Measurements from ENCODE around the gene GRM4.
A peak's percentile ranks its signal among the peaks of the same experiment; 100 is the strongest.

GRM4 gene

DNA sequence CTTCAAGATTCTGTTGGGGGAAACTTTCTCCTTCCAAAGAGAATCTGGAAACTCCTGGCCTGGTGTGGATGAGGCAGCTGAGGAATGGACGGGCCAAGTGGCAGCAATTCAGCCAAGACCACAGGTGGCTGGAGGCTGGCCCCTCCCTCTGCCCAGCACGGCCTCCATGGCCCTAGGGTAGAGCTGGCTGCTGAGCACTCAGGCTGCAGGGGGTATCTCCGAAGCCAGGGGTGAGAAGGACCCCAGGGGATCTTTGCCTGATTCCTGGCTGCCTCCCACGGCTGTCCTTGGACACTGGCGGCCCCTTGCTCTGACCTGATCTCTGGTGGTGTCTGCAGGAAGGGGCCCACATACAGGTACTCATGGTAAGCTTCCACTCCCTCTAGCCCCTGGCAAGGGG, 39.0 kb downstream of the GRM4 start:
- DNase-seq (ENCODE audit: low spot score), result no peak

DNA sequence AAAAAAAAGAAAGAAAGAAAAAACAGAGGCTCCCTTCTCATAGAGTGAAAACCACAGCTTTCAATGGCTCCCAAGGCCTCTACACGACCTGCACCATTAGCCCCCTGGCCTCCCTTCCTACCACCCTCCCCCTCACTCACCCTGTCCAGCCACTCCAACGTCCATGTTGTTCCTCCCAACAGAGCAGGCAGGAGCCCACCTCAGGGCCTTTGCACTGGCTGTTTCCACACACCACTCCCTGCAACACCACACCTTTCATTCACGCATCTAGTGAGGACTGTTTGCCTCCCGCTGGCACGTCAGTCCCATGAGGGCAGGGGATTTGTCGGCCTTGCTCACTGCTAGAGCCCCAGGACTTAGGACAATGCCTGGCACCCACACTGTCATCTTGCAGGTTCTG, 39.5 kb downstream of the GRM4 start:
- DNase-seq (ENCODE audit: low spot score), result no peak

DNA sequence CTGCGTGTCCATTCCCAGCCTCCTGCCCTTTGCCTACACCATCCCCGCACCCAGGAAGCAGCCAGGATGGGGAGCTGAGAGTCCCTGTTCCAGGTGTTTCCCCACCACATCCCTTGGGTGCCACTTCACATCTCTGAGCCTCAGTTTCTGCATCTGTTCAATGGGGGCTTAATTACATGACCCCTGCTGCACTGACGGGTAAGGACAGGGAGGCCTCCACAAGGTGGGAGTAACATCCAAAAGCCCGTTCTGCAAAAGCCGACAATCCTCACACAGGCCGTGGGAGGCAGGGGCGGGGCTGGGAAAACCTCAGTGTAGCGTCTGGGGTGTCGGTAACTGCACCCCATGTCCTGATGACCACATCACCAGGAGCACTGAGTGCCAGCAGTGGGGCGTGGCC, 41.3 kb downstream of the GRM4 start:
- DNase-seq (ENCODE audit: low spot score), result no peak

DNA sequence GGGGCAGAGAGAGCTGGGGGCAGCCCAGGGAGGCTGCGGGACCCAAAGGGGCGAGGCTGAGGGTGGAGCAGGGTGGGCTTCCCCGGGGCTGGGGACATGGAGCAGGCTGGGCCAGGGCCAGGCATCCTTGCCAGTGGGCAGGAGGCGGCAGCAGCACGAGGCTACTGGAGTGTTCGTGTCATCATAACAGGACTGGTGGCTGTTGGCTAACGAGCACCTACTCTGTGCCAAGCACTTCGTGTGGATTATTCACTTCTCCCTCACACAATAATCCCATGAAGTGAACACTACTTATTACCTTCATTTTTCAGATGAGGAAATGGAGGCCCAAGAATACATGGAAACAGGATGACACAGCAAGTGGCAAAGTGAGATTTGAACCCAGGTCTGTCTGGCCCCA, 41.7 kb downstream of the GRM4 start:
- peak; percentile 74 for DNase-seq (ENCODE audit: low spot score)

DNA sequence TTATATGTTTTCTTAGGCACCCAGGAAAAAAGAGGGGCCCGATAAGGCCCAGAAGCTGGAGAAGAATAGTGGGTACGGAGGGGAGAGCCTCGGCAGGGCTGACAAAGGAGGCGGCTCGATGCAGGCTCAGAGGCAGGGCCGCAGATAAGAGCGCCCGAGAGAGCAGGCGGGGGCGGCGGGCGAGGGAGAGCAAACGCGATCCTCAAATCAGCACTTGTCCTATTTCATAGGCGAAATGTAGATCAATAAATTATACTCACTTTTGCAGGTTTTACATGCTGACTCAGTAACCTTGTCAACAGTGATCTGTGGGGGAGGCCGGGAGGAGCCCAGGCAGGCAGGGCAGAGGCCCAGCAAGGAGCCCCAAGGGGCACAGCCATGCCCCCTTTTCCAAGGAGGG, 42.6 kb downstream of the GRM4 start:
- no peak for DNase-seq (ENCODE audit: low spot score)

DNA sequence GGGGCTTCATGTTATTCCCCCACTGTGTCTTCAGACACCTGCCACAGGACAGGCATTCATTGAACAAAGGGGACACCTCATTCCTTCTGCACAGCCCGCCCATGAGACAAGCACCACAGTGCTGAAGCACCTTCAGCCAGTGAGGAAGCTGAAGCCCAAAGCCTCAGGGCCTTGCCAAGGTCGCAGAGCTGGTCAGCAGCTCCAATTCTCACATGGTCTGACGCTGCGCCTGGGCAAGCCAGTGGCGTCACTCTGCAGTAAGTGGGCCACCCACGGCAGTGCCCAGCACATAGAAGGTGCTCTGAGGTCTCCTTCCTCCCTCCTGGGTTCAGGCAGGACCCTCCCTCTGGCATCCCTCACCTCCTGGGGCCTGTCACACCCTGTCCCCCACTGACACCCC, 43.2 kb downstream of the GRM4 start:
- no peak for DNase-seq (ENCODE audit: low spot score)

DNA sequence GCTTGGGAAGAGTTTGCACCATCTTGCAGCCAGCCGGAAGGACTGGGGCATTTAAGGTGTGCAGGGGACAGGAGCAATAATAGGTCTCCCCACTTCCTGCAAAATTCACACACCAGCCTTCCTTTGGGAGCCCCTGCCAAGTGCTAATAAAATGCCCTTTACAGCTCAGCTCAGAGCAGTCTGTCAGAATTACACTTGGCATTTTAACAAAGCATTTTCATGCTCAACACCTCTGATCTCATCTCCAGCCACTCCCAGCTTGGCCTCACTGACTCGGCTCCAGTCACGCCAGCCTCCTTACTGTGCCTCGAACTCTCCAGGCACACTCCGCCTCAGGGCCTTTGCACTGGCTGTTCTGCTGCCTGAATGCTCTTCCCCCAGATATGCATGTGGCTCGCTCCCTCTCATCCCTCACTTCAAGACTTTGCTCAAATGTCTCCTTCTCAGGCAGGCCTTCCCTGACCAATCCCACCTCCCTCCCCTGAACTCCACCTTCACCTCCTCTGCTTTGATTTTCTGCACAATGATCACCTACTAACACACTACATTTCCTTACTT, 43.7 kb downstream of the GRM4 start:
- DNase-seq (ENCODE audit: low spot score), result peak; percentile 88

DNA sequence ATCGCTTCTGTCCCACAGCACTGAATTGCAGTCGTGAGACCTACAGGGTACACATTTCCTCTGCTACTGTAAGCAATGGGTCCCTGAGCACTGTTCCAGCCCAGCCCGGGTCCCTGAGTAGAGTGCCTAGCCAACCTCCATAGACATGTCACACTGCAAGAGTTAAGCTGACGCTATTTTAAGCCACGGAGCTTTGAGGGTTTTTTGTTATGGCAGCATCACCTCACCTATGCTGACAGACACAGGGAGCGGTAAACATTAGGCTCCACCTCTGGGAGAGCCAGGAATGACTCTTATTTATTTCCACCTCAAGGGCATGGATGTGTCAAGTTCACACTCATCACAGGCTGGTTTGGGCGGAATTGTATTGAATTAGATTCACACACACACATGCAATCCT, 45.1 kb downstream of the GRM4 start:
- no peak for DNase-seq (ENCODE audit: low spot score)

DNA sequence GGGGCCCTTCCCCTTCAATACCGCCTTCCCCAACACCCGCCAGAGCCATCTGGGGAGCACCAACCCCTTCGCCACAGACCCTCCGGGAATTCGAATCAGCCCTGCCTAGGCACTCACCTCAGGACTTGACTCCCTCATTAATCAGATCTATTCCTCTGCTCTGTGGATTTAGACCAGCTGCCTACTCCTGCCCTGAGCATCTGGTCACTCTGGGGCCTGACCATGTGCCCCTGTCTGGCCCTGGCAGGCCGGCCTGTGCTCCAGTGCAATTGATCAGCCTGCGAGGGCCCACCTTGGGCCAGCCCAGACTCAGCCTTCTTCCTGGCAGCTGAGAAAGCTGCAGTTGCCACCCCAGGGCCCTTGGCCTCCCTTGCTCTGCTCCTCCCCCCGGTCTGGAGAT, 46.0 kb downstream of the GRM4 start:
- DNase-seq (ENCODE audit: low spot score), result no peak

DNA sequence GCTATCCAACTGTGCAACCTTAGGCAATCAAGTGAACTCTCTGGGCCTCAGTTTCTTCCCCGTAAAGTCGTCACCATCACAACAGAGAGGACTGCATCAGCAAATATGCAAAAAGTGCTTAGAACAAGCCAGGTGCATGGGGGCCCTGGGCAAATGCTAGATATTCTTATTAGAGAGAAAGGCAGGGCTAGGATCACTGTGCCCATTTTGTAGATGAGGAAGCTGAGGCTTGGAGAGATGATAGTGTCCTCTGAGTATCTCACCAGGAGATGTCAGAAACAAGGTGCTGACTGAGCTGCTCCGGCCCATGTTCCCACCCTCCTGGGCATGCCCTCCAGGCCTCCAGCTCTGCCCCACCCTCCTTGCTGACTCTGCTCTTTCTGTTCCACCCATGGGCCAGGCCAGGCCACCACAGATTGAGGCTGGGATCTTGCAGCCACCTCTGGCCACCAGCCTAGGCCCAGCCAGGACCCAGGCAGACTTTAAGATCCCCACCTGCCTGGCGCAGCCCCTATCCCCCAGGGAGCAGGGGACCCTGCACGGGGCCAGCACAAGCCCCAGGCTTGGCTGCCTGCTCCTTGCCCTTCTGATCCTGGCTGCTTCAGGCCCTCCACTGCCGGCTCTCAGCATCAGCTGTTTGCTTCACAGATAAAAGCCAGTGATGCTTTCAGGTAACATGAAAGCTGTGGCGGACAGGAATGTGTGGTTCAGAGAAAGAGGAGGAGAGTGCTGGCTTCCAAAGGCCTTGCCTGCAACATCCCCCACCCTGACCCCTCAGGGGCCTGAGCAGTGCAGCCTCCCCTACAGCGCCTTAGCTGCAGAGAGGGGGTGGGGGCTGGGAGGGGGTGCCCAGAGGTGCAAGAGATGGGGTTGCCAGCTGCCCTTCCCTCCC, 47.6 kb downstream of the GRM4 start:
- DNase-seq (ENCODE audit: low spot score), result no peak

DNA sequence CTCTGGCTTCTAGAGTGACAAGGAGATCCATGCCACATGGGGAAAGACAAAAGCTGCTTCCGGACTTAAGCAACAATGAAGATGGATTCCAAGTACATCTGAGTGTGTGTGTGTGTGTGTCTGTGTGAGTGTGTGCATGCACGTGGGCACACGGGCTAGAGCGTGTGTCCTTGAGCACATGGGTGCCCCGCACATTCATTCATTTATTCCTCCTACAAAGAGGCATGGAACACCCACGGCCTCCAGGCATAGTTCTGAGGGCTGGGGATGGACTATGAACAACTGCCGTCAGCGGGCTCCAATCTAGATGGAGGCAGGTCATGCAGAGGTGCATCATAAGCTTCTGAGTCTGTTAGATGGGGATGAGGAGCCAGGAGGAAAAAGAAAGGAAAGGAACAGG, 49.1 kb downstream of the GRM4 start:
- no peak for DNase-seq (ENCODE audit: low spot score)

DNA sequence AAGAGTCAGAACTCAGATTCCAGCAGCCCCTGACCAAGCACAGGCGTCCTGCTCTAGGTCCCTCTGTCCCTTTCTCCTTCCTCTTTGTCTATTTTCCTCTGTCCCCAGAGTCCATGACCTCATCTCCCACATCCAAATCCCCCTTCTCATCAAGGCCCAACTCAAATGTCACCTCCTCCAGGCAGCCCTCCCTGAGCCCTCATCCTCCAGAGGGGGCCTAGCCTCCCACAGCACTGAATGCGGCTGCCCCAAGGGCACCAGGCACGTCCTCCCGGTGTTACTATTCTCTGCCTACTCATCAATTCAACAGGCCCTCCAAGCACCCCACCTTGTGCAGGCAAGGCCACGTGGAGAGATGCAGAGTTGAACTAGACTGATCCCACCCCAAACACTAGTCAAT, 49.7 kb downstream of the GRM4 start:
- DNase-seq (ENCODE audit: low spot score), result no peak

DNA sequence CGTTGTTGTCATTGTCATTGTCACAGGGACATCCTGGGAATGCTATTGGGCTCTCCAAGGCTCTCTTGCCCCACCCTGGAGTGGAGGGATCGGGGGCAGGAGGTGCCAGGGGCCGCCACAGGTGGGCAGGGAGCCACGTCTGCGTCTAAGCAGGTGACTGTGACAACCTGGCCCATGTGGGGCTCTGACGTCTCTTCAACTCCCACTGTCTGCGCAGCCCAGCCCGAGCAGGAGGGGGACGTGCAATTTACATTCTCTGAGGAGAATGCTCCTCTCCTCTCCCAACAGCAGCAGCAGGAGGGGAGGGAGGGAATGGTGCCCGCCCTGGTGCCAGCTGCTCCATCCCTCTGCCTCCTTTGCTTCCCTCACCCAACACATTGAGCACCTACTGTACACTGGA, 50.1 kb downstream of the GRM4 start:
- DNase-seq (ENCODE audit: low spot score), result no peak

DNA sequence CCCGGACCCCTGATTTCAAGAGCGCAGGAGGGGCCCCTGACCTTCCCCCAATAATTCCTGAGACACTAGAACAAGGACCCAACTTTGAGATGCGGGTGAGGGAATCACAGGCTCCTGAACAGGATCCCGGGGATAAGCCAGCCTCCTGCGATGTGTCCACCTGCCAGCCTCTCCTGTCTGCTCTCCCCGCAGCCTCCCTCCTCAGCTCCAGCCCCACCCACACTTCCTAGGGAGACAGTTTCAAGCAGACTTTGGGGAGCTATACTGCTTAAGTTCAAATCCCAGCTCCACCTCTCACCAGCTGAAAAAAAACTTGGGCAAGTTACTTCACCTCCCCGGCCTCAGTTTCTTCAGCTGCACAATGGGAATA, 50.8 kb downstream of the GRM4 start:
- peak; percentile 77 for DNase-seq (ENCODE audit: low spot score)

DNA sequence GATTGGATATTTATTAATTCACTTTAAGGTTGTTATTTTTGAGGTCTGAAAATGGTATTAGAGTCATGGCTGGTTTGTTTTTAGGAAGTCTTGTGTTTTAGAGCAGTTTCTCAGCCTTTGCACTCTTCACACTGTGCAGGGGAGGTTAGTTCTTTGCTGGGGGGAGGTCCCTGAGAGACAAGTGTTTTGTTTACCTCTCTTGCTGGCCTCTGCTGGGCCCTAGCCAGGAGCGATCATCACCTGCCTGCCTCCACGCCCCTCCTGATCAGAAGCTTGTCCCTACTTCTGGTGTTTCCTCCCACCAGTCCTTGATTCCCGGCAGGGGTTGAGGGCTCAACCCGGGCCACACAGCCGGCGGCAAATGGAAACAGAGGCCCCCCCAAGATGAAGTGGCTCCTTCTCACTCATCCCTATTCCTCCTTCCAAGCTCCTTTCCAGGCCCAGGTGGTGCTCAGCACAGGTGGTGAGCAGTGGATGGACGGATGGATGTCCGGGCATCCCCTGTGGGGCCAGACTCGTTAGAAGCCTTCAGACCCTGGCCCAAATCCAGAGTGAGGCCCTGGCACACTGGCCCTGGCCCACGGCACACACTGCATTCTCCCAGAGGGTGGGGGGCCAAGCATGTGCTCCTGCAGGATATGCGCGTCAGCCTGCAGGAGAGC, 51.3 kb downstream of the GRM4 start:
- DNase-seq (ENCODE audit: low spot score), result peak; percentile 80

DNA sequence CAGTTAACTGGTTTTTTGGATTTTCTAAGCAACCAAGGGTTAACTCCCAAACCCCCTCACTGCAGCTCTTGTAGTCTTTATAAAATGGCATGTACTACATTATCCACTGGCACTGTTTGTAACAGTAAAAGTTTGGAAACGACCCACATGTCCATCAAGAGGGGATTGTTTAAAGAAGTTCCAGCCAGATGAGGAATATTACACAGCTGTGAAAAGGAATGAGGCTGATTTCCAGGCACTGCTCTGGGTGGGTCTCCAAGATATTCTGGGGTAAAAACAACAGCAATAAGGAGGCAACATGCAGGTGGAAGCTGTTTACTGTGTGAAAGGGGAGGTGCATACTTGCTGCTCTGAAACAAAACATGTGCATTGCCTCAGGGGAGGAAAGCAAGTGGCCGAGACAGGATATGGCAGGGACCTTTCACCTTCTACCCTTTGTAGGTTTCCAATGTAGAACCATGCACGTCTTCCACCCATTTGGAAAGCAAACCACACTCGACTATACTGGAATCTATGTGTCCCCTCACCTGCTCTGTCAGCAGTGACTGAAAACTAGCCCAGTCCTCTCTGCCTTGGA, 51.9 kb downstream of the GRM4 start:
- no peak for DNase-seq (ENCODE audit: low spot score)

DNA sequence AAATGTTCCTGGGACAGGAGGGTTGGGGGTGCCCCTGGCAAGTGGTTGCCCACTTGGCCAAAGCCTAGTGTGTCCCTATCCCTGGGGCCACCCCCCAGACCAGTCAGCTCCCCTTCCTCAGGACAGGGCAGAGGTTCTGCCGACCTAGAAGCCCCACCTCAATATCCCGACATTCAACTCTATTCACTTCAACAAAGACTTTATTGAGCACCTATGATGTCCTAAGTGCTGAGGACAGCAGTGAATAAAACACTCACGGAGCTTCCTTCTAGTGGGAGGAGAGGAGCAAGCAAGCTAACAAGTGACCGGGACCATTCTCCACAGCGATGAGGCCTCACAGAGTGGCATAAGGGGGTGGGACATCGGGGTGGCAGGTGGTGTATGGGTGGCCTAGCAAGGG, 52.7 kb downstream of the GRM4 start:
- DNase-seq (ENCODE audit: low spot score), result no peak

DNA sequence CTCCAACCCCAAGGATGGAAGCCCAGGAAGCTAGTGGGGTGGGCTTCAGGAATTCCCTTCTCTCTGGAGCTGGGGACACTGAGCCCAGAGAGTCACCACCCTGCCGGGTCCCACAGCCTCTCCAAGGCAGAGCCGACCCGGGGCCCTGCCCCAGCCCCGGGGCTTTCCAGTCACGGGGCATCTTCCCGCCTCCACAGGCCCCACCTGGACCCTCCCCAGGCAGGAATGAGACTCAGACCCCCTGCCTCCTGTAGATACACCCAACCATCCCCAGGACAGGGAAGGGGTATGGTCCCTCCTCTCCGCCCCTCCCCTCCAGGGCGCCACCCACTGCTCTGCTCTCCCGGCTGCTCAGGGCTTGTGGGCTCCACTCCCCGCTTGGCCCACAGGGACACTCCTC, 53.3 kb downstream of the GRM4 start:
- no peak for DNase-seq (ENCODE audit: low spot score)

DNA sequence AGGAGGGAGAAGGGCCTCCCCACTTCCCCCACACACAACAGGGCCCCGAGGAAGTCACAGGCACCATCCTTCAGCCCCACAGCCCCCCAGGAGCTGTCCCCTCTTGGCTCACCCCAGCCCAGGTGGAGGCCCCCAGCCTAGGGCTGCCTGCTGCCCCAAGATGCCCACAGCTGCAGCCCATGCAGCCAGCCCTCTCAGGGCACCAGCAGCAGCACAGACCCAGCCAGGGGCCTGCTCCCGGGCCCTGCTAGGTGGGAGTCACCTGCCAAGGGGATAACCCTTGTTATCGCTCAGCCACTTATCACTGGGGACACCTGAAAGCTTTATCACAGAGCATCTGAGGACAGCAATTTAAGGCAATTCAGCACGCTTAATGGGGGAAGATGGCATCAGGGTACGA, 55.0 kb downstream of the GRM4 start:
- DNase-seq (ENCODE audit: low spot score), result no peak

DNA sequence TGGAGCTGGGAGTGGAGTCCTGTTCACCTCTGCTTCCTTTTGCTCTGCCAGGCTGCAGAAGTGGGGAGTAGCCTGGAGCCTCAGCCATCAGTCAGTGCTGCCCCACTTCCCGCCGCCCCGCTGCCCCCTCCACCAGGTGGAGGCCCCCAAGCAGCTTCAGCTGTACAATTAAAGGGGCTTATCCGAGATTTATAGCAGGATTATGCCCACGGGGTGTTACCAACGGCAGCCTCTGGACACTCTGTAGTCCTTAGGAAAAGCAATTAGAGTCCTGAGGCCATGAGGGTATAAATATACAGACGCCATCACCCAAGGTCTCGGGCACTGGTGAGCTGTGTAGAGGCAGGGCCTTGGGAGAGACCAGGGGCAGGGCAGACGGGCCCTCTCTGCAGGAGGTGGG, 55.4 kb downstream of the GRM4 start:
- no peak for DNase-seq (ENCODE audit: low spot score)

DNA sequence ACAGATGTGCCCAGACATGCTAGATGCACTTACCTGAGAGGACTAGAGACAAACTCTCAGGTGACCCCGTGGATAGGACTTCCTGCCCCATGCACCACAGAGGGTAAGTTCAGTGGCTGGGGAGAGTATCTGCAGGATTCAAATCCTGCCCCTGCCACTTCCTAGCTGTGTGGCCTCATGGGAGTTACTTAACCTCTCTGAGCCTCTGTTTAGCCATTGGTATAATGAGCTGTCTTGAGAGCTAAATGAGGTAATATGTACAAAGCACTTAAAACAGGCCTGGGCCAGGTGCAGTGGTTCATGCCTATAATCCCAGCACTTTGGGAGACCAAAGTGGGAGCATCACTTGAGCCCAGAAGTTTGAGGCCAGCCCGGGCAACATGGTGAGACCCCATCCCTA, 59.3 kb downstream of the GRM4 start:
- no peak for DNase-seq (ENCODE audit: low spot score)

DNA sequence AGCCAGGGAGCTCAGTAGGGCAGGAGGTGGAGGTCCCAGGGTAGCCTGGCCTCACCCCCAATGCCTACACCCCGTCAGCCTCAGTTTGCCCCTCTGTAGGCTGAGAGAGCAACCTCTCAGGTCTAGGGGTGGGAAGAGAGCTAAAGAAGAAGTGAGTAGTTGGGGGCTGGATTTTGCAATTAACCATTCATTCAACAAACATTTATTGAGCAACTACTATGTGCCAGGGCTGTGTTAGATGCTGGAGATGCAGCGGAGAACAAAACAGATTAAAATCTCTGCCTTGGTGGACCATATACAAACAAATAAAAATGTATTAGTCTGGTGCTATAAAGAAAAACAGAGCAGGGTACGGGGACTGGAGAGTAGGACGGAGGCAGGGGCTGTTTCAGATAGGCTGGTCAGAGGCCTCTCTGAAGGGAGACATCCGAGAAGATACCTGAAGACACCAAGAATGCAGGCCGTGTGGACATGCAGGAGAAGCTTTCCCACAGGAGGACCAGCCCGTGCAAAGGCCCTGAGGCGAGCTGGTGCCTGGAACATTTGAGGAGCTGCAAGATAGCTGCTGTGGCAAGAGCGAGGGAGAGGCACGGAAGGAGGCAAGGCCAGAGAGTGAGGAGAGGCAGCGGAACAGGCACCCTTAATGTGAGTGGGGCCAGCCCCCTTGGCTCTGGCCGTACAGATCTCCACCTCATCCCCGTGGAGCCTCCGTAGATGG, 60.3 kb downstream of the GRM4 start:
- no peak for DNase-seq (ENCODE audit: low spot score)
